Measurements from ENCODE around the gene TMC3.
A peak's percentile ranks its signal among the peaks of the same experiment; 100 is the strongest.

Gene TMC3

DNA sequence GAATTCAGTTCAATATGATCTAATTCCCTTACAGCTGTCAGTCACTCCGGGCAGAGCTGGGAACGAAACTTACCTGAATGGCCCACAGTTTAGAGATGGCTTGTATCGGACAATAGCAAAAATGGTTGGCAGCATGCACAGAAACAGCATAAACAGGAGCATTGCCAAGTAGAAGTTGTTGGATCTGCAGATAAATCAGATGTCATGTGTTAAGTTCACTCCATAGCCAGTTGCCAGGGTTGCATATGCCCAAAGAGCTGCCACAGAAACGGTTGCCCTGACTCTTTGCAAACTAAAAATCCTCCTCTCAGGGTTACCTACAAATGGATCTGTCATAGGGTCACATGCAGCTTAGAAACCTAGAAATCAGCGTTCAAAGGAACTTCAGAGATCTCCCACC, 34.7 kb downstream of the TMC3 start:
- TF ChIP-seq, protein P1, sequence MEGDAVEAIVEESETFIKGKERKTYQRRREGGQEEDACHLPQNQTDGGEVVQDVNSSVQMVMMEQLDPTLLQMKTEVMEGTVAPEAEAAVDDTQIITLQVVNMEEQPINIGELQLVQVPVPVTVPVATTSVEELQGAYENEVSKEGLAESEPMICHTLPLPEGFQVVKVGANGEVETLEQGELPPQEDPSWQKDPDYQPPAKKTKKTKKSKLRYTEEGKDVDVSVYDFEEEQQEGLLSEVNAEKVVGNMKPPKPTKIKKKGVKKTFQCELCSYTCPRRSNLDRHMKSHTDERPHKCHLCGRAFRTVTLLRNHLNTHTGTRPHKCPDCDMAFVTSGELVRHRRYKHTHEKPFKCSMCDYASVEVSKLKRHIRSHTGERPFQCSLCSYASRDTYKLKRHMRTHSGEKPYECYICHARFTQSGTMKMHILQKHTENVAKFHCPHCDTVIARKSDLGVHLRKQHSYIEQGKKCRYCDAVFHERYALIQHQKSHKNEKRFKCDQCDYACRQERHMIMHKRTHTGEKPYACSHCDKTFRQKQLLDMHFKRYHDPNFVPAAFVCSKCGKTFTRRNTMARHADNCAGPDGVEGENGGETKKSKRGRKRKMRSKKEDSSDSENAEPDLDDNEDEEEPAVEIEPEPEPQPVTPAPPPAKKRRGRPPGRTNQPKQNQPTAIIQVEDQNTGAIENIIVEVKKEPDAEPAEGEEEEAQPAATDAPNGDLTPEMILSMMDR (IDR thresholded peaks at IDR 0.05; ENCODE audit: low read depth, low read length, missing control alignments), result no peak
- no peak for DNase-seq (ENCODE audit: low read depth)
- H3K4me3 ChIP-seq (ENCODE audit: low read depth, low read length), result no peak overlapping the region

DNA sequence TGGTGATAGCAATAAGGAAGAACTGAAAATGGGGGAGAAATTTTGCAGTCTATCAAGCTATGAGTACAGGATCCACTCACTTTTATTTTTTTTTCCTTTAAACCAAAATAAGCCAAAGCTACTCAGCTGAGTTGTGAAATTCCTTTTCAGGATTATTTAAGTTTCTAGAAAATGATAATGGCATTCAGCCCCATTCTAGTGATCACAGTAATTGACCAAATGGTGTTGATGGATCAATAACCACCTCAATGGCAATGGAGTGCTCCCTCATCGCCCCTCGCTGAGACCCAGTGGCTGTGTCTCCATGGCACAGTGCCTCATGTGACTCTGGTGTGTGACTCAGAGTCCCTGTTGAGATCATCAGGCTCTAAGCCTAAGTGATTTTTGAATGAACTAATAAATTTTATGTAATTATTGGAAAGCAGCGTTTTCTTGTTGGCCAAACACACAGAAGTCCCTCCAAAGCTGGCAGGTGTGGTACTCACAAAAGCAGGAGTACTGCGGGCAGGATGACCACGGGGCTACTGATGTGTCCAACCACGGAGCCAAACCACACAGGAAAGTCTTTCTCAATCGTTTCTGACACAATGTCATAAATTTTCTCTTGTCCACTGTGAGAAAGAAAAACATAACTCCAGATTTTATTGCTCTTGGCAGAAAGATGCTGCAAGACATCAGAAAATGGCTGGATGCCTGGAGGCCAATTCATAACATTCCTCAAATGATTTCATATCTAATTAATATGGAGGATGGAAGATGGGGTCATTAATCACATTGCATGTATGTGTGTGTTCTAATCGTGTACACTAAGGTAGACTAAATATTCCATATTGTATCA, 35.6 kb downstream of the TMC3 start:
- DNase-seq (ENCODE audit: low read depth), result no peak
- TF ChIP-seq, protein P1 (IDR thresholded peaks at IDR 0.05; ENCODE audit: low read depth, low read length, missing control alignments), result no peak
- no peak overlapping the region for H3K4me3 ChIP-seq (ENCODE audit: low read depth, low read length)

DNA sequence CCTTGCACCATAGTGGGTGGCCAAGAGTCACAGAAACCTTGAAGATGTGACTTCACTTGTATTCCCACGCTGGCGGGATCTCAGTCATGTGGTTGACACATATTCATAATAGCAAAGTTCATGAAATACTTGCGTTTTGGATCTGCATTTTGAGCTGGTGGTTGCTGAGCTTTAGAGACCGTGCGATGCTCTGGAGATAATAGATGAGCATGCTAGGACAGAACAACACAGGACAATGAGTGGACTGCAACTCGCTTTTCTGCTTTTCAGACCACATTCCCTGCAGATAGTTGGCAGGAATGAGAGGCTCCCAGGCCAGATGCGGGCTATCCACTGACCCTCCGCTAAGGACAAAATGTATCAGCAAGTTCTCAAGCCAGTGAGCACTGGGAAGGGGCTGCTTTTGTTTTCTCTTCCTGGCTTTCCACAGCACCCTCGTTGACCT, 36.3 kb downstream of the TMC3 start:
- no peak for DNase-seq (ENCODE audit: low read depth)
- TF ChIP-seq, protein P1 (IDR thresholded peaks at IDR 0.05; ENCODE audit: low read depth, low read length, missing control alignments), result no peak
- H3K4me3 ChIP-seq (ENCODE audit: low read depth, low read length), result no peak overlapping the region

DNA sequence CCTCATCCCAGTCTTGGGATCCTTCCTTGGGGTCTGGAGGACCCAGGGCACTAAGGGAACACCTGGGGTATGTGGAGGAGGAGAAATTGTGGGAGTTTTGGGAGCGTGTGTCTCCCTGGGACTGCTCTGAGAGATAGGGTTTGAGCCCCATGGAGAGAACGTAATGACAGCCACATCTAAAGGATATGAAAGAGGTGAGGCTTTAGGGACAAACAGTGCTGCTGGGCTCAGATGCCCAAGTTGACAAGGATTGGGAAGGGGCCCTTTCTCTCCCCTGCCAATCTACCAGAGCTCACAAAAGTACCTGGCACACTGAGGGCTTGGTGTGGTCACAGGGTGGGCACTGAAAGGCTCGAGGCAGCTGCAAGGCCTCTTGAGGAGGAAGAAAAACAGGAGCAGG, 36.8 kb downstream of the TMC3 start:
- TF ChIP-seq, protein P1 (IDR thresholded peaks at IDR 0.05; ENCODE audit: low read depth, low read length, missing control alignments), result no peak
- H3K4me3 ChIP-seq (ENCODE audit: low read depth, low read length), result no peak overlapping the region

DNA sequence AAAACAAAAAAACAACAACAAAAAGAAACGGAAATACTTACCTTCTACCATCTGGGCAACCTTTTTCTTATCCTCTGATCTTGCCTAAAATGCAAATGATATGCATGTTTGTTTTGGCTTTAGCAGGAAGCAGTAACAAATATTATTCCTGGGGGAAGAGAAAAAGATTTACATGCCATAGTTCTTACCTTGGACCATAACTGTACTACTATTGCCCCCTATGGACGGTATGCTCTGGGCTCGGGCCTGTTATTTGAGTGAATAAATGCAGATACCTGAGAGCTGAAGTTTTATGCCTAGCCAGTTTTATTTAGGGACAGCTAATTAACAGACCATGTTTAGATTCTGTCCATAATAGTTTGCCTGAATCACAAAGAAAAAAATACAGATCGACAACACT, 37.4 kb downstream of the TMC3 start:
- H3K4me3 ChIP-seq (ENCODE audit: low read depth, low read length), result no peak overlapping the region
- no peak for DNase-seq (ENCODE audit: low read depth)
- TF ChIP-seq, protein P1 (IDR thresholded peaks at IDR 0.05; ENCODE audit: low read depth, low read length, missing control alignments), result peak; percentile 48

More for the DNA sequence above, 36.8 kb downstream of the TMC3 start:
- no peak for DNase-seq (ENCODE audit: low read depth)

DNA sequence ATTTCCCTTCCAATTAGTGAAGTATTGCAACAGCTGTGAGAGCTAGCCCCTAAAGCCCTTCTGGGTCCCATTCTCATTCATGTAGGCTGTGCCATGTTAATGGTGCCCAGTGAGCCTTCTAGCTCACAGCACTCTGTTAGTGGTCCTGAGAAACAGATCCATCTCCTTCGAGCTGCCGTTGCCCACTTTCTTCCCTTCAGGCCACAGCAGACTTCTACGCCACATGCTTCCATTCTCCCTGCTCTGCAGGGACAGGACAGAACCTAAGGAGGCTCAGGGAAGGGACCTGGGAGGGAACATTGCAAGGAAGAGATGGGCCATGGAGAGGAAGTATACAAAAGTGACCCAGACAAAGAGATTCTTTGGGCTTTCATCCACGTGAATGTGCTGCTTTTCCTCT, 38.4 kb downstream of the TMC3 start:
- TF ChIP-seq, protein P1 (IDR thresholded peaks at IDR 0.05; ENCODE audit: low read depth, low read length, missing control alignments), result no peak
- DNase-seq (ENCODE audit: low read depth), result no peak
- H3K4me3 ChIP-seq (ENCODE audit: low read depth, low read length), result no peak overlapping the region

Data from GM12864 (cell line).